Activated T-cell treated with anti-CD3 and anti-CD28 coated beads, Interleukin-2, amount 50 U/mL, for 24 hours (primary cell): Measurements from ENCODE around the gene STK24.
"Not testable (repeated sequence)": the region's sequence is repeated elsewhere in the genome, so short reads cannot be mapped to it uniquely, and the experiment has no call there.

Source experiments
- DNase-seq: peaks from one replicate; pipeline ENCODE4 v3.0.0-alpha.2; 2020
- H3K27ac Mint-ChIP-seq: 2 replicates; pipeline ENCODE4 v1.8.0; 2020; ENCODE audit warnings: mild to moderate bottlenecking, mixed read lengths
- H3K27me3 Mint-ChIP-seq: 2 replicates; pipeline ENCODE4 v1.8.0; 2020; ENCODE audit warnings: mixed read lengths
- H3K36me3 Mint-ChIP-seq: 2 replicates; pipeline ENCODE4 v1.8.0; 2020; ENCODE audit warnings: low read depth, mixed read lengths
- H3K4me1 Mint-ChIP-seq: 2 replicates; pipeline ENCODE4 v1.8.0; 2020; ENCODE audit warnings: low read depth, mixed read lengths
- H3K4me3 Mint-ChIP-seq: 2 replicates; pipeline ENCODE4 v1.8.0; 2020; ENCODE audit warnings: mild to moderate bottlenecking, moderate library complexity, mixed read lengths
- H3K9me3 Mint-ChIP-seq: 2 replicates; pipeline ENCODE4 v1.8.0; 2020; ENCODE audit warnings: mixed read lengths

The STK24 gene

GRCh38 chr13:98575009-98575903, 1.7 kb downstream of the STK24 start:
- Mint-ChIP-seq H3K27me3 (no peaks in the 10 kb centered on the region), H3K36me3 (peaks cover 41% of the 10 kb centered on the region), H3K4me1 (peaks cover 58% of the 10 kb centered on the region), H3K4me3 (peak overlapping the region; percentile 92), H3K27ac (peak overlapping the region; percentile 89), H3K9me3 (no peaks in the 10 kb centered on the region)
- DNase-seq: no peak

DNA sequence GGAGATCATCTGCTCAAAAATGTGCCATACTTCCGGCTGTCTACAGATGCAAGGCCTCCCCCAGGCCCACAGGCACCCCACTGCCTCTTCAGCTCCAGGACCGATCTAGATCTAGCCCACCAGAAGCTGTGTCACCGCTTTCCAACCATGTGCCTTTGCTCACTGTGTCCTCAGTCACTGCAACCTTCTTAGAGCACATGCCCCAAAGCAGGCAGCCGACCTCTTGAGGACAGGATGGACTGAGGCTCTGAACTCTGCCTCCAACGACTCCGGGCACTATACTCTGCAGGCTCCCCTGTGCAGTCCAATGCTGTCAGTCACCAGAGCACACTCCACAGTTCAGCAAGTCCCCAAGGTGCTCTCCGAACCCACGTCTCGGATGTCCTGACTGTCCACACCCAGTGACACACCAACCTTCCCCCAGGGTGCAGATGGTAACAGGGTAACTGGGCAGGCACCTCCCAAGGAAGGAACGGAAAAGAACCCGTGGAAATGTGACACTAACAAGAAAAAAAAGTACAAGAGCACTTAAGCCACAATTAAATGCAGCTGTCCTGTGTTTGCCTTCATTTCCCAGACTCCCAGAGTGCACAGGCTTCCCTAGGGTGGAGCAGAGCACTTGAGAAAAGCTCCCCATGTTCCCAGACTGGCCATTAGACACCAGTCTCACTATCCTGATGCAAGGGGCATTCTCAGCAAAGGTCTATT, 4.8 kb downstream of the STK24 start:
- DNase-seq: no peak
- peaks cover 70% of the 10 kb centered on the region for H3K36me3 Mint-ChIP-seq
- peaks cover 6% of the 10 kb centered on the region for H3K9me3 Mint-ChIP-seq
- no peaks in the 10 kb centered on the region for H3K27me3 Mint-ChIP-seq
- peak overlapping the region; percentile 77 for H3K4me3 Mint-ChIP-seq
- H3K4me1 Mint-ChIP-seq: peaks cover 79% of the 10 kb centered on the region
- H3K27ac Mint-ChIP-seq: peak overlapping the region; percentile 93

GRCh38 chr13:98570929-98571372, 6.0 kb downstream of the STK24 start:
- Mint-ChIP-seq H3K36me3 (peaks cover 82% of the 10 kb centered on the region), H3K9me3 (peaks cover 6% of the 10 kb centered on the region)
- no peak for DNase-seq

GRCh38 chr13:98569494-98570367, 7.2 kb downstream of the STK24 start:
- H3K9me3 Mint-ChIP-seq, H3K27me3 Mint-ChIP-seq, DNase-seq: not testable (repeated sequence)
- peaks cover 94% of the 10 kb centered on the region for H3K4me1 Mint-ChIP-seq
- peak overlapping the region; percentile 93 for H3K27ac Mint-ChIP-seq
- peaks cover 80% of the 10 kb centered on the region for H3K36me3 Mint-ChIP-seq
- H3K4me3 Mint-ChIP-seq: peak overlapping the region; percentile 77

More at GRCh38 chr13:98570929-98571372, 6.0 kb downstream of the STK24 start:
- no peaks in the 10 kb centered on the region for H3K27me3 Mint-ChIP-seq
- H3K4me3 Mint-ChIP-seq: peak overlapping the region; percentile 77
- peak overlapping the region; percentile 93 for H3K27ac Mint-ChIP-seq
- peaks cover 90% of the 10 kb centered on the region for H3K4me1 Mint-ChIP-seq

DNA sequence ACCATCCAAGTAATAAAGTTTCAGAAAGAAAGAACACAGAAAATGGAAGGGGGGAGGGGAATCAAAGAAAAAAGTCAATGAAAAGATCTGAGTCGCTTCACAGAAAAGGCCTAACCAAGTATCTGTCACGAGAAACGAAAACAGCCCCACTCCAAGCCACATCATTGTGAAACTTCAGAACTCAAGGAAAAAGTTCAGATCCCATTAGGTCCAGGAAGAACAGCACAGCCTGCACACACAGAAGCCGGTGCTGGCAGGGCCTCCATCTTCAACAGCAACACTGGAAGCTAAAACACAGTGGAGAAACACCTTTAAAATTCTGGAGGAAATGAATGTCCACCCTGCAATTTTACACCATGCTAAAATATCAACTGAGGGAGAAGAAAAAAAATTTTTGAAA, 8.0 kb downstream of the STK24 start:
- peak overlapping the region; percentile 93 for H3K27ac Mint-ChIP-seq
- peak overlapping the region; percentile 55 for H3K4me3 Mint-ChIP-seq
- no peaks in the 10 kb centered on the region for H3K27me3 Mint-ChIP-seq
- peaks cover 94% of the 10 kb centered on the region for H3K4me1 Mint-ChIP-seq
- peaks cover 6% of the 10 kb centered on the region for H3K9me3 Mint-ChIP-seq
- no peak for DNase-seq
- peaks cover 72% of the 10 kb centered on the region for H3K36me3 Mint-ChIP-seq

DNA sequence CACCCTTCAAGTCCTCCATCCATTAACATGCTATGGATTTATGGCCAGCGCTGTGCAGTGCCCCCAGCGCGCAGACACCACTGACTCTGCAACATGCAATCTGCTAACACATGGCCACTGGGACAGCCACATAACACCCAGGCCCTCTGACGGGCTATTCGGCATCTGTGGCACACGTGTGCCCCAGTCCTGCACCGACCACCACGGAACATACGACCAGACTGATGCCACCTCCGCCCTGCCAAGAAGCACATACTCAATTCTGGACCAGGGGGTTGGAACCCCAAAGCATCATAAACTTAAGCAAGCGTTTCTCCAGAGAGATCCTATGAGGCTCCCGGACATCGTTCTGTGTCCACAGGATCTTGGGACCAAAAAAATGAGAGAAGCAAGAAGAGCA, 9.8 kb downstream of the STK24 start:
- Mint-ChIP-seq H3K27me3 (no peaks in the 10 kb centered on the region), H3K36me3 (peaks cover 67% of the 10 kb centered on the region), H3K9me3 (peaks cover 6% of the 10 kb centered on the region), H3K27ac (peak overlapping the region; percentile 93), H3K4me3 (peak overlapping the region; percentile 55), H3K4me1 (peaks cover 93% of the 10 kb centered on the region)
- DNase-seq: no peak

DNA sequence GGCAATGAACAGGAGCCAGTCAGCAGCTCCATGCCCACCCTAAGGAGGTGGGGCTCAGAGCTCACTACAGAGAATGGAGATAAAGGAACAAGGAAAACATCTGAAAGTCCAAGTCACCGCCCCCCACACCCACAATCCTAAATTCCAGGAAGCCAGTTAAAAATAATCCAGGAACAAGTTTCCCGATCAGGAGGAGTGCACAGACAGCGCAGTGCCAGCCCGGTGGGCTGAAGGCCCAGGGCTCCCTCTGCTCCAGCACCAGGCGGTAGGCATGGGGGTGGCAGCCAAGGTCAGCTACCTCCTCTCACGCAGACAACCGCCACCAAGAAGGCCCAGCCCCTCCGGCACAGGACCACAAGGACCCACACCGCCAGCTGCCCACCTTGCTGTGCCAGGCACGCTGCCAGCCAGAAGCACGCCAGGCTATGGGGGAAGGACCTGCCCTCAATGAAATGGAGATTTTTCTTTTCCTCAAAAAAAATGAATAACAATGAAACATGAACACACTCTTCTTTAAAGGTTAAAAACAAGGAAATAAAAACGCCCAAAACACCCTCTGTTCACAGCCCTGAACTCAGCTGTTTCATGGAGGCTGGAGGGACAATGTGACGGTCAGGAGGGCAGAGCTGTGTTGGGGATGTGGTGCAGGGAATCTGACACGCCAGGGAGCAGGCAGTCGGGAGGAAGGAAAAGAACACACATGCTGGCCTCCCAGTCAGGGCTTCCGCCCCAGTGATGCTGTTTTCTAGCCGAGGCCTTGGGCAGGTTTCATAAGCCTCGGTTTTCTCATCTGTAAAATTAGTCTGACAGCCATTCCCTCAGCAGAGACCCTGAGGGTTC, 11.0 kb downstream of the STK24 start:
- Mint-ChIP-seq H3K4me3 (peak overlapping the region; percentile 55), H3K4me1 (peaks cover 91% of the 10 kb centered on the region), H3K27me3 (no peaks in the 10 kb centered on the region), H3K9me3 (peaks cover 6% of the 10 kb centered on the region), H3K27ac (peak overlapping the region; percentile 93), H3K36me3 (peaks cover 70% of the 10 kb centered on the region)
- no peak for DNase-seq

GRCh38 chr13:98564204-98564603, 12.7 kb downstream of the STK24 start:
- DNase-seq: no peak
- Mint-ChIP-seq H3K4me3 (peak overlapping the region; percentile 78), H3K4me1 (peaks cover 90% of the 10 kb centered on the region), H3K27ac (peak overlapping the region; percentile 93), H3K9me3 (peaks cover 5% of the 10 kb centered on the region), H3K36me3 (peaks cover 76% of the 10 kb centered on the region), H3K27me3 (no peaks in the 10 kb centered on the region)

DNA sequence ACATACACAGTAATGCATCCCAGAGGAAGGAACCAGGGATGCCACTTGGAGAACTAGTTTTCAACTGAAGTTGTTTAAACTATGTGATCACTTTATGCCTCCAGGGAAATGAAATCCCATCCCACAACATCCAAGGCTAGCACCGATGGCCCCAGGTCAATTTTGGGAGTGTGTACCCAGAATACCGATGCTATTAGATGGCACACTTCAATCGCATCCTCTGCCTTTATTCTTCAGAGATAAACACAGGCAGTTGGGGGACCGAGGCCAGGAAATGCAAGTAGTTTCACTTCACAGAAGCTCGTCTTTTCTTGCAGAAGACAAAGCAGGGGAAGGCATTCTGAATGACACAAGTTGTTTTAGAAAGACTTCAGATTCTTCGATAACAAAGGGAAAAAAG, 13.8 kb downstream of the STK24 start:
- Mint-ChIP-seq H3K9me3 (no peaks in the 10 kb centered on the region), H3K36me3 (peaks cover 69% of the 10 kb centered on the region), H3K27me3 (no peaks in the 10 kb centered on the region), H3K4me1 (peaks cover 87% of the 10 kb centered on the region), H3K27ac (peak overlapping the region; percentile 93), H3K4me3 (peak overlapping the region; percentile 78)
- no peak for DNase-seq

GRCh38 chr13:98559169-98559568, 17.7 kb downstream of the STK24 start:
- Mint-ChIP-seq H3K4me1 (peaks cover 81% of the 10 kb centered on the region), H3K27me3 (no peaks in the 10 kb centered on the region), H3K4me3 (no peak overlapping the region), H3K36me3 (peaks cover 60% of the 10 kb centered on the region), H3K27ac (peak overlapping the region; percentile 85), H3K9me3 (no peaks in the 10 kb centered on the region)
- no peak for DNase-seq

- peaks cover 82% of the 10 kb centered on the region for H3K4me1 Mint-ChIP-seq
- H3K27me3 Mint-ChIP-seq: no peaks in the 10 kb centered on the region
- H3K36me3 Mint-ChIP-seq: peaks cover 64% of the 10 kb centered on the region
- H3K4me3 Mint-ChIP-seq: no peak overlapping the region
- H3K27ac Mint-ChIP-seq: peak overlapping the region; percentile 85
- DNase-seq: no peak
- H3K9me3 Mint-ChIP-seq: no peaks in the 10 kb centered on the region
Observed at GRCh38 chr13:98557937-98558792, 18.7 kb downstream of the STK24 start.

DNA sequence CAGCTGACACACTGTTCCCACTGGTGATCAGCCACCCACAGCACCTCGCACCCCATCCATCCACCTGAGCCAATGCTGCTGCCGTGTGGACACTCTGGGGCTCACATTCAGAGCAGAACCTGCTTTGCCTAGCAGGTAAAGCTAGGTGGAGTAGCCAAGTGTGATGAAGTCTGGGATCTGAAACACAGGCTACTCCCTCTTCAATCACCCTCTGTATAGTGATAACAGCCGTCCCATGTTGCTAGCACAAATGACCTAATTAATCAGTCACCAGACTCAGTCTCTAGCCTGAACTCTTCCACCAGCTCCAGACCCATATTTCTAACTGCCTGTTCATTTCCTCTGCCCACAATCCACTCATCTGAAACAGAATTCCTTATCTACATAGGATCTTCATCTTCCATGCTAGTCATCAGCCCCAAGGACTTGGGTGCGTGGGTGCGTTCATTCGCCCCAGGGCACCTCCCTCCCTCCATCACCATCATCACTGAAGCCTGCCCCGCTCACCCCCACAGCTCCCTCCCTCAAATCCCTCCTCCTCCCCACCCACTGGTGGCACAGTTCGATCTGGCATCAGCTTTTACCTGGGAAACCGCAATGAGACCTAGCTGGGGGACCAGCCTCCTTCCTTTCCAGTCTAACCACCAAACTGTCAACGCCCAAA, 19.8 kb downstream of the STK24 start:
- Mint-ChIP-seq H3K27me3 (no peaks in the 10 kb centered on the region), H3K9me3 (no peaks in the 10 kb centered on the region), H3K4me3 (peak overlapping the region; percentile 23), H3K27ac (peak overlapping the region; percentile 85), H3K36me3 (peaks cover 62% of the 10 kb centered on the region), H3K4me1 (peaks cover 82% of the 10 kb centered on the region)
- no peak for DNase-seq
